SJSA1 (cell line): ENCODE measurements around the gene SLC51B. TPM values are rescaled to one million over a fixed set of nuclear protein-coding genes. Genes with fewer than 3 reads are reported as not detected.
"Not testable (repeated sequence)": the region's sequence is repeated elsewhere in the genome, so short reads cannot be mapped to it uniquely, and the experiment has no call there.

Source experiments
- DNase-seq, 2 experiments: peaks; one replicate each; pipeline ENCODE4 v3.0.0-alpha.2; 2015 to 2020; ENCODE audit warnings: low spot score in 2 of 2, low read depth in 1 of 2
- H3K27ac ChIP-seq: fragments of 250-450 bp; sonication (Bioruptor Pico); 2 replicates; pipeline ENCODE4 v1.5.1; 2020; ENCODE audit warnings: mild to moderate bottlenecking, moderate library complexity
- H3K27me3 ChIP-seq: fragments of 250-450 bp; sonication (Bioruptor Pico); replicated peaks from 2 replicates; pipeline ENCODE4 v1.5.1; 2020; ENCODE audit warnings: mild to moderate bottlenecking, moderate library complexity
- H3K36me3 ChIP-seq: fragments of 250-450 bp; sonication (Bioruptor Pico); 2 replicates; pipeline ENCODE4 v1.5.1; 2020; ENCODE audit warnings: mild to moderate bottlenecking
- H3K4me1 ChIP-seq: fragments of 250-450 bp; sonication (Bioruptor Pico); replicated peaks from 2 replicates; pipeline ENCODE4 v1.6.1; 2021; ENCODE audit warnings: mild to moderate bottlenecking
- H3K4me3 ChIP-seq: fragments of 250-450 bp; sonication (Bioruptor Pico); 2 replicates; pipeline ENCODE4 v1.5.1; 2020; ENCODE audit warnings: mild to moderate bottlenecking
- H3K9me3 ChIP-seq: fragments of 250-450 bp; sonication (Bioruptor Pico); replicated peaks from 2 replicates; pipeline ENCODE4 v1.5.1; 2020; ENCODE audit warnings: mild to moderate bottlenecking
- total RNA-seq: library from RNA; depleted of rRNA; stranded (reverse); fragments of >200 nt; shearing (Covaris generic); gene quantifications from 2 replicates; pipeline ENCODE4 v1.2.3, GENCODE V29; 2014

SLC51B gene
- total RNA-seq, 1 experiment from 2014 or later: 1.1 TPM

DNA sequence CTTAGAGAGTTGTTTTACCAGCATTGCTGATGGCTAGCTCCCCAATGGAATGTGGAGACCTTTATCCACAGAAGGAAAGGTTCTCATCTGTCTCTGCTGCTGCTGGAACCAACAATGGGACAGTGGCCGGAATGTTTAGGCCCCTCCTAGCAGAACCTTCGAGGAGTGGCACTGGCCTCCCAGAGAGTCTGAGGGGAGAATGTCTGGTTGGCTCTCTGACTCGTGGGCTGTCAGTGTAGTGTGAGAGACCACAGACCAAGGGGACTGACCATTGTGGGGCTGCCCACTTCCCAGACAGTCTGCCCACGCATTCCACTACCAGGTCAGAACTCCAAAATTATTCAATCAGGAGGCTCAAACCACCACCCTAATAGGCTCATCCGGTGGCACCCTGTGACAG lies 17.5 kb downstream of the SLC51B start:
- peak in 1 of 2 experiments; percentile 45 for DNase-seq
- Histone ChIP-seq H3K36me3 (peaks cover 87% of the 10 kb centered on the region), H3K27me3 (no peaks in the 10 kb centered on the region), H3K27ac (peak overlapping the region; percentile 30), H3K4me3 (no peak overlapping the region), H3K4me1 (peaks cover 83% of the 10 kb centered on the region), H3K9me3 (no peaks in the 10 kb centered on the region)

DNA sequence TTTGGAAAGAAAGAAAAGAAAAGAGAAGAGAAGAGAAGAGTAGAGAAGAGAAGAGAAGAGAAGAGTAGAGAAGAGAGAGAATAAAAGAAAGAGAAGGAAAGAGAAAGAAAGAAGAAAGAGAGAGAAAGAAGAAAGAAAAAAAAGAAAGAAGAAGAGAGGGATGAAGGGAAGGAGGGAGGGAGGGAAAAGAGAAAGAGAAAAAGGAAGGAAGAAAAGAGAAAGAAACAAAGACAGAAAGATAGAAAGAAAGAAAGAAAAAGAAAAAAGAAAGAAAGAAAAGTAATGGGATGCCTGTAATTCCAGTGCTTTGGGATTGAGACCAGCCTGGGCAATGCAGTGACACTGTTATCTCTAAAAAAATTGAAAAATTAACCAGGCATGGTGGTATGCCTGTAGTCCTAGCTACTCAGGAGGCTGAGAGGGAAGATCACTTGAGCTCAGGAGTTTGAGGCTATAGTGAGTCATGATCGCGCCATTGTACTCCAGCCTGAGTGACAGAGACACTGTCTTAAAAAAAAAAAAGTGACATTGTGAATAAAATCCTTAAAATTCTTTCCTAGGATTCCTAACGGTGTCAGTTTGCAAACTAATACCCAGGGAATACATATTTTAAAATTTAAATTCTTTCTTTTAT lies 20.9 kb downstream of the SLC51B start:
- H3K36me3 ChIP-seq: peaks cover 54% of the 10 kb centered on the region
- peak overlapping the region; percentile 75 for H3K27ac ChIP-seq
- peaks cover 84% of the 10 kb centered on the region for H3K4me1 ChIP-seq
- no peaks in the 10 kb centered on the region for H3K9me3 ChIP-seq
- DNase-seq: peak; percentile 70 to 72
- no peaks in the 10 kb centered on the region for H3K27me3 ChIP-seq
- peak overlapping the region; percentile 88 for H3K4me3 ChIP-seq

DNA sequence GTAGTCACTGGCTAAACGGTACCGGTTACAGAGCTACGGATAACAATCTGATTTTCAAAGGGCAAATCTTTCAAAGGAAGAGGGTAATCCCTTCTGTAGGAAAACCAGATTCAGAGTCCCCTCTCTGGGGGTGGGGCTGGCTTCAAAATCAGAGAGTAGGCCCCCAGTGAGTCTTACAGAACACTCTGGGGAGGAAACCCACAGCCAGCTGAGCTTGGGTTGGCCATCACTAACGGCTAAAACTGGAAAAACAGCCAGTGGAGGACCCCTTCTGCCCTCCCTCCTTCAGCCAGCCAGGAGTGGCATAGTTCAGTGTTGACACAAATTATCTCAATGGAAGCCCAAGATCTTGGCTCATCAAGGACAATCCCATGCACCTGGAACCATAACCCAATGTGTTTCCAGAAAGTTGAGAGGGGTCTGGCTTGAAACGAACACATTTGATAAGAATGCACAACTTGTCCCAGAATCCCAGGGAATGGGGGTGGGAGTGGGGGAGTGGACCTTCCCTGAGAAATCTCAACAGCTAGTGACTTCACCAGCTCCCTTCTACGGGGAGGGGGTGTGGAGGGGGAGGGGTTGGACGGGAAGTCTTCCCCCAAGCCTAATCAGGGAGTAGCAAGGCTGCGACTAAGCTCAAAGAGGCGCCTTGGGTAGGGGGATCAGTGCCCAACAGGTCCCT lies 21.6 kb downstream of the SLC51B start:
- no peaks in the 10 kb centered on the region for H3K9me3 ChIP-seq
- peaks cover 47% of the 10 kb centered on the region for H3K36me3 ChIP-seq
- H3K4me3 ChIP-seq: peak overlapping the region; percentile 88
- peak overlapping the region; percentile 75 for H3K27ac ChIP-seq
- peak; percentile 70 to 73 for DNase-seq
- H3K27me3 ChIP-seq: no peaks in the 10 kb centered on the region
- peaks cover 88% of the 10 kb centered on the region for H3K4me1 ChIP-seq

DNA sequence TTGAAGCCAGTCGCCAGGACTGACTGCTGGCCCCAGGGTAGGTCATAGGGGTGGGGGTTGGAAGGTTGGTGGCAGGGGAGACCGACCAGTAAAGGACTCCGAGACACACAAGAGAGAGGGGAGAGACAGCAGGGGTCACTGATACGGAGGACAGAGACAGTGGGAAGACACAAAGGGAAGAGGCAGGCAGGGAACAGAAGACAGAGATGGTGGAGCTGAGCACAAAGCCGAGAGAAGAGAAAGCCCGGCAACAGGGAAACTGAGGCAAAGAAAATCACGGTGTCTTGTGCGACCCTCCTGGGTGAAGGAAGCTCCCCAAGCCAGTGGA lies 22.1 kb downstream of the SLC51B start:
- H3K4me3 ChIP-seq: peak overlapping the region; percentile 88
- peak overlapping the region; percentile 75 for H3K27ac ChIP-seq
- H3K9me3 ChIP-seq: no peaks in the 10 kb centered on the region
- H3K36me3 ChIP-seq: peaks cover 42% of the 10 kb centered on the region
- peaks cover 90% of the 10 kb centered on the region for H3K4me1 ChIP-seq
- DNase-seq: no peak
- H3K27me3 ChIP-seq: no peaks in the 10 kb centered on the region

DNA sequence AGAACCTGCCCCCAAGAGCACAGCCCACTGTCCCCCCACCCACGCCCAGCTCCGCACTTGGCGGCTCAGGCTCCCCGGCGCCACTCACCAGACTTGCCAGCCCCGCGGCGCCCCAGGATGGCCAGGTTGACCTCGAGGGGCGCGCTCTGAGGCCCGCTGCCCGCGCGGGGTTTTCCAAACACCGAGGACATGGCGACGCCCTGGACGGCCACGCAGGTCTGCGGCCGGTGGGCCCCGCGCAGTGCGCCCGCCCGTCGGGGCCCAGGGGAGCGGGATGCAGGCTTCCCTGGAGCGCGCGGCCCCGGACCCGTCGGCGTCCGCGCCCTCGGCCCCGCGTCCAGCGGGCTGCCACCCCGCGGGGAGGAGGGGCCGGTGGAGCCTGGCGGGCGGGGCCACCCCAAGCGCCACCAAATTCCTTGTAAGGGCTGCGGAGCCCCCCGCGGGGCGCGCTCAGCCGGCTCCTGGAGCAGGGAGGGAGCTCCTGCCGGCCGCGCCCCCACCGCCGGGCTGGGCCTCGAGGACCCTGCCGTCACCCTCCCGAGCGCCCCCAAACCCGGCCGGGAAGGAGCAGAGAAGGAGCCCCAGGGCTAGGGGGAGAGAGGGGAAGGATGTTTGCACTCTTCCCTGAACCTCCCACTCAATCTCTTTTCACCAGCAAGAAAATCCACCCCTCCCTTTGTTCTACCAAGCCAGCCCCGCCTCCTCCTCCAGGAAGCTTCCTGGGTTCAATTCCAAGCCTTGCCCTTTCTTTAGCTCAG lies 22.6 kb downstream of the SLC51B start, which contains the start of gene RASL12:
RASL12 (minus strand) TSS at position 347 of the 758 bp plus-strand sequence; CDS start at position 191, 156 bp downstream.
- H3K27ac ChIP-seq: peak within 1 kb of the TSS; percentile 75
- peaks cover 86% of the 10 kb centered on the region for H3K4me1 ChIP-seq
- no peaks in the 10 kb centered on the region for H3K9me3 ChIP-seq
- peak; percentile 71 to 74 for DNase-seq
- no peaks in the 10 kb centered on the region for H3K27me3 ChIP-seq
- peak within 1 kb of the TSS; percentile 88 for H3K4me3 ChIP-seq
- peaks cover 37% of the 10 kb centered on the region for H3K36me3 ChIP-seq

DNA sequence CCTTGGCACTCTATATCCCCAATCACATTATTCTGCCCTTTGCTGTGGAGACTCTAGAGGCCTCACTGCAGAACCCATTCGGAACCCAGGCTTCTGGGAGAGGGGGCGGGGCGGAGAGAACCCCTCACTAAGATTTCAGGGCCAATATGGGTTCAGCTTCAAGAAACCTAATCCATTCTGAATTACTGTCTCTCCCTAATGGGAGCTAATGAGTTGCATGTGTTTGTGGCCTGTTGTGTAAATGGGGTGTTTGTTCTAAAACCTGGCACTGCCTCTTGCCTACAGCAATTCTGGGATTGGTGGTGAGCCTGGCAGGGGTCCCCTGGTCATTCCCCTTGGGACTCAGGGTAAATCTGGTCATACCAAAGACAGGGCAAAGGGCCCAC lies 23.2 kb downstream of the SLC51B start:
- Histone ChIP-seq H3K4me1 (peaks cover 80% of the 10 kb centered on the region), H3K9me3 (no peaks in the 10 kb centered on the region), H3K36me3 (peaks cover 31% of the 10 kb centered on the region), H3K4me3 (peak overlapping the region; percentile 88), H3K27ac (peak overlapping the region; percentile 75), H3K27me3 (no peaks in the 10 kb centered on the region)
- DNase-seq: no peak

DNA sequence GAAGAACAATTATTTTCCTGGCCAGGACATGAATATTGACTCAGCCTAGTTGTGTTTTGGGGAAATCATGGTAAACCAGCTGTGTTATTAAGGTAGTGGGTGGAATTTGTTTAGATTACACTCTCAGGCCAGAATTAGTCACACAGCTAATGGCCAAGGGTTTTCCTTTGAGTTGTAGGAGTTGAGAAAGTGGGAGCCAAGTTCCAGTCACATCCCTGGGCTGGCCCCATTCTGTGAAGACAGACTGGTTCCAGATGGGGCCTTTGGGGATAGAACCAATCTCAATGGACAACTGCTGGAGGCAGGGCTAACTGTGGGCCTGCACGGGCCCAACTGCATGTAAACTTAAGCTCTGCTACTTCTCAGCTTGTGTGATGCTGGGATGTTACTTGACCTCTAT lies 24.0 kb downstream of the SLC51B start:
- H3K27ac ChIP-seq: no peak overlapping the region
- peak; percentile 75 to 83 for DNase-seq
- H3K4me3 ChIP-seq: no peak overlapping the region
- H3K36me3 ChIP-seq: peaks cover 23% of the 10 kb centered on the region
- no peaks in the 10 kb centered on the region for H3K9me3 ChIP-seq
- H3K4me1 ChIP-seq: peaks cover 72% of the 10 kb centered on the region
- no peaks in the 10 kb centered on the region for H3K27me3 ChIP-seq

DNA sequence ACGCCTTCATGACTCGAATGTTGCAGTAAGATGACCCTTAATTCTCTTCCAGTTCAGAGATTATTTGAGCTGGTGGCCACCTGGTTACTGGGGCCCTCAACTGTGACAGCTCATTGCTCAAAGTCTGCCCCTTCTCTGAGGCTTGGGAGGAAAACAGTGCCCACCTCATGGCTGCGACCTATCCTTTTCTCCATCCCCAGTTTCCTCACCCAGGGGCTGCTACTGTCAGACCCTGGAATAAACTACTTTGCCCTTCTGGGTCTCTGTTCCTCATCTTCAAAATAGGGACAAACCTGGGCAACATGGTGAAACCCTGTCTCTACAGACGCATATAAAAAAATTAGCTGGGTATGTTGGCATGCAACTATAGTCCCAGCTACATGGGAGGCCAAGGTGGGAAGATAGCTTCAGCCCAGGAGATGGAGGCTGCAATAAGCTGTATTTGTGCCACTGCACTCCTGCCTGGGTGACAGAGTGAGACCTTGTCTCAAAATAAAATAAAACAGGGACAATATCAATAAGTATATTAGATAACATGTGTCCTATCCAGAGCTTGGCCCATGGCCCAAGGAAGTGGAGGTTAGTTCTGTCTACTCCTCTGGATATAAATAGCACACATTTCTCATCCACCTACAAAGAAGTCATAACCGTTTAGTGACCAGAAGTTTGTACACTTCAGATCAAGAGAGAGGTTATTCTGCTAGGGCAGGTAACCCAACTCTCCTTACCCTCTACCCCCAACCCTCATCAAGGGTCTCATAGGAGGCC lies 24.8 kb downstream of the SLC51B start:
- Histone ChIP-seq H3K36me3 (peaks cover 15% of the 10 kb centered on the region), H3K4me1 (peaks cover 68% of the 10 kb centered on the region), H3K4me3 (no peak overlapping the region), H3K9me3 (no peaks in the 10 kb centered on the region), H3K27ac (no peak overlapping the region), H3K27me3 (no peaks in the 10 kb centered on the region)
- no peak for DNase-seq

DNA sequence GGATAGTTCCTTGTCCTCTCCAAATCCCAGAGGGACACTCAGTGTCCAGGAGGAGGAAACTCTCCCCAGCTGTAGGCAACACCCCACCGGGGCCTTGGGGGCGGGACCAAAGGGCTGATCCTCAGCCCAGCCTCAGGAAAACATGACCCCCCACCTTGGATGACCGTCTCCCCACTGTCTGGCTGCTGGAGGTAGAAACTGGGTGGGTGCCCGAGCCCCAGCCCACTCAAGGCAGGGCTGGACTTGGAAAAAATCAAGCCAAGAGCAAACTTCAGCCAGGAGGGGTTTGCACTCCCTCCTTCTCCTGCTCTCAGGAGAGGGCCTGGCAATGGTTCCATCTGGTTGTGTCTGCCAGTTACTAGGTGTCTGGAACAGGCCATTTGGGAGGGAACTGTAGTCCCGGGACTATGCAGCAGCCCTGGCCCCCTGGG lies 26.2 kb downstream of the SLC51B start:
- Histone ChIP-seq H3K36me3 (peaks cover 6% of the 10 kb centered on the region), H3K4me3 (no peak overlapping the region), H3K27ac (no peak overlapping the region), H3K27me3 (no peaks in the 10 kb centered on the region), H3K9me3 (no peaks in the 10 kb centered on the region), H3K4me1 (peaks cover 55% of the 10 kb centered on the region)
- DNase-seq: no peak

DNA sequence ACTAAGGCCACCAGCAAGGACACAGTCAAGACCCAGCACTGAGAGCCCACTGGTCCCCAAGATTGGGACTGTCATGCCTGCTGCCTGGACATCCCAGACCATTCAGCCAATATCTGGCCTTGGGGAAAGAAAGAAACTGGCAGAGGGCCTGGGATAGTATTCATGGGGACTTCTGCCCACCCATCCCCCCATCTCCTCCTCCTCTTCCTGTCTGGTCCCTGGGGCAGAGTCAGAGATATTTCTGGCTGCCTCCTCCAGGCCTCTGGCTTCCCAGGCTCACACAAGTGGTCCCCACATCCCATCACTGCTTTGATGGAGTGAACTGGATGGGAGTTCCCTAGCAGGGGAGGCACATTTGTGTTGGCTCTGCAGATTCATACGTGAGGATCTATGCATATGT lies 26.8 kb downstream of the SLC51B start:
- peaks cover 6% of the 10 kb centered on the region for H3K36me3 ChIP-seq
- H3K27me3 ChIP-seq: no peaks in the 10 kb centered on the region
- H3K4me3 ChIP-seq: no peak overlapping the region
- DNase-seq: no peak
- no peak overlapping the region for H3K27ac ChIP-seq
- H3K4me1 ChIP-seq: peaks cover 51% of the 10 kb centered on the region
- H3K9me3 ChIP-seq: no peaks in the 10 kb centered on the region

DNA sequence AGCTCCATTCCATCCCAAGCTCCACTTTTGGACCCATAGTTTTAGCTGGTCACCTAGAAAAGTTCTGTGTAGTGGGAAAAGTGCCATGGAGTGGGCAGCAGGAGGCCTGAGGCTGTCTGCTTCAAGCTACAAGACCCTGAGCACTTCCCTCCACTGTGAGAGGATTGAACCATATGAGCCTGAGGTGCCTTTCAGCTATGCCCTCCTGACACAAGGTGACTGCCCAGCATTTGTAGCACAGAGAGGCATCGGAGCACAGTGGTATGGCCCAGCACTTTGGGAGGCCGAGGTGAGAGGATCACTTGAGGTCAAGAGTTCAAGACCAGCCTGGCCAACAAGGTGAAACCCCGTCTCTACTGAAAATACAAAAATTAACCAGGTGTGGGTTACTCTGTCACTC lies 27.4 kb downstream of the SLC51B start:
- Histone ChIP-seq H3K4me1 (peaks cover 46% of the 10 kb centered on the region), H3K4me3 (no peak overlapping the region), H3K9me3 (no peaks in the 10 kb centered on the region), H3K36me3 (peaks cover 2% of the 10 kb centered on the region), H3K27ac (no peak overlapping the region), H3K27me3 (no peaks in the 10 kb centered on the region)
- no peak for DNase-seq

DNA sequence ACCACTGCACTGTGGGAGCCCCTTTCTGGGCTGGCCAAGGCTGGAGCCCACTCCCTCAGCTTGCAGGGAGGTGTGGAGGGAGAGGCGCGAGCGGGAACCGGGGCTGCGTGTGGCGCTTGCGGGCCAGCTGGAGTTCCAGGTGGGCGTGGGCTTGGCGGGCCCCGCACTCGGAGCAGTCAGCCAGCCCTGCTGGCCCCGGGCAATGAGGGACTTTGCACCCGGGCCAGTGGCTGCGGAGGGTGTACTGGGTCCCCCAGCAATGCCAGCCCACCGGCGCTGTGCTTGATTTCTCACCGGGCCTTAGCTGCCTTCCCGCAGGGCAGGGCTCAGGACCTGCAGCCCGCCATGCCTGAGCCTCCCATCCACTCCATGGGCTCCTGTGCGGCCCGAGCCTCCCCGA lies 29.8 kb downstream of the SLC51B start:
- peaks cover 23% of the 10 kb centered on the region for H3K4me1 ChIP-seq
- not testable (repeated sequence) for H3K27ac ChIP-seq, H3K9me3 ChIP-seq, H3K4me3 ChIP-seq, H3K27me3 ChIP-seq, DNase-seq, H3K36me3 ChIP-seq

DNA sequence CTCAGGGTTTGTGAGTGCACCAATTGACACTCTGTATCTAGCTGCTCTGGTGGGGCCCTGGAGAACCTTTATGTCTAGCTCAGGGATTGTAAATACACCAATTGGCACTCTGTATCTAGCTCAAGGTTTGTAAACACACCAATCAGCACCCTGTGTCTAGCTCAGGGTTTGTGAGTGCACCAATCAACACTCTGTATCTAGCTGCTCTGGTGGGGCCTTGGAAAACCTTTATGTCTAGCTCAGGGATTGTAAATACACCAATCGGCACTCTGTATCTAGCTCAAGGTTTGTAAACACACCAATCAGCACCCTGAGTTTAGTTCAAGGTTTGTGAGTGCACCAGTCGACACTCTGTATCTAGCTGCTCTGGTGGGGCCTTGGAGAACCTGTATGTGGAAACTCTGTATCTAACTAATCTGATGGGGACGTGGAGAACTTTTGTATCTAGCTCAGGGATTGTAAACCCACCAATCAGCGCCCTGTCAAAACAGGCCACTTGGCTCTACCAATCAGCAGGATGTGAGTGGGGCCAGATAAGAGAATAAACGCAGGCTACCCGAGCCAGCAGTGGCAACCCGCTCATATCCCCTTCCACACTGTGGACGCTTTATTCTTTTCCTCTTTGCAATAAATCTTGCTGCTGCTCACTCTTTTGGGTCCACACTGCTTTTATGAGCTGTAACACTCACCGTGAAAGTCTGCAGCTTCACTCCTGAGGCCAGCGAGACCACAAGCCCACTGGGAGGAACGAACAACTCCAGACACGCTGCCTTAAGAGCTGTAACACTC lies 30.6 kb downstream of the SLC51B start:
- H3K4me1 ChIP-seq: peaks cover 16% of the 10 kb centered on the region
- not testable (repeated sequence) for H3K4me3 ChIP-seq, H3K36me3 ChIP-seq, H3K27ac ChIP-seq, H3K9me3 ChIP-seq, H3K27me3 ChIP-seq, DNase-seq
